Astrocyte (in vitro differentiated cells and primary cell): ENCODE results near the gene LRBA.

ENCODE experiments used
- CTCF ChIP-seq: IDR thresholded peaks from 2 replicates; pipeline ENCODE4 v1.5.1; 2011; ENCODE audit warnings: low read depth, mild to moderate bottlenecking, inconsistent platforms, low read length, moderate library complexity; ENCODE audit not compliant: insufficient read depth
- EZH2 ChIP-seq: IDR thresholded peaks from 2 replicates; pipeline ENCODE4 v1.6.1; 2012; ENCODE audit warnings: mild to moderate bottlenecking, low read length, inconsistent platforms; ENCODE audit not compliant: insufficient read depth

GRCh38 chr4:150325872-150326271, 689.2 kb downstream of the LRBA start:
- TF ChIP-seq CTCF, result no peak
- no peak for TF ChIP-seq EZH2
